IPS-18c (cell line): ENCODE data around the gene STAU1.
"Not testable (repeated sequence)": the region's sequence is repeated elsewhere in the genome, so short reads cannot be mapped to it uniquely, and the experiment has no call there.

Experiments
- H3K4me3 ChIP-seq: 2 replicates; pipeline ENCODE4 v1.7.0; 2013; ENCODE audit warnings: low read depth, mild to moderate bottlenecking, low read length, moderate library complexity; ENCODE audit not compliant: insufficient read depth
- H3K9me3 ChIP-seq: one replicate; pipeline ENCODE4 v1.6.1; 2013; ENCODE audit warnings: mild to moderate bottlenecking, low read length, moderate library complexity; ENCODE audit not compliant: control insufficient read depth, insufficient read depth

STAU1 gene

DNA sequence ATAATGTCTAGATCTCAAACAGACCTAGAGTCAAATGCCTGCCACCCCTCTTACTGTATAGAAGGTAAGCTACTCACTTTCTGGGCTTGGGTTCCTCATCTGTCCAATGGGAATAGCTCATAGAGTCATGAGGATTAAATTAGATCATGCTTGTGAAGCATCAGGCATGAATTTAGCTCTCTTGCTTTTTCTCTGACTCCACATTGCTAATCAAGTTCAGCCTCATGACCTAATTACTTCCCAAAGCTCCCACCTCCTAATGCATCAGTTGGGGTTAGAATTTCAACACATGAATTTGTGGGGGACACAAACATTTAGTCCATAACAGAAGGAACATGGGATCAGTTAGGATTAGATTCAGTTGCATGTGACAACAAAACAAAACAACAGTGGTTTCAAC is 26.4 kb upstream of the STAU1 start:
- Histone ChIP-seq H3K4me3 (no peak overlapping the region), H3K9me3 (no peaks in the 10 kb centered on the region)

- H3K4me3 ChIP-seq: no peak overlapping the region
- no peaks in the 10 kb centered on the region for H3K9me3 ChIP-seq
These were observed 22.6 kb upstream of the STAU1 start for GRCh38 chr20:49210757-49211110.

DNA sequence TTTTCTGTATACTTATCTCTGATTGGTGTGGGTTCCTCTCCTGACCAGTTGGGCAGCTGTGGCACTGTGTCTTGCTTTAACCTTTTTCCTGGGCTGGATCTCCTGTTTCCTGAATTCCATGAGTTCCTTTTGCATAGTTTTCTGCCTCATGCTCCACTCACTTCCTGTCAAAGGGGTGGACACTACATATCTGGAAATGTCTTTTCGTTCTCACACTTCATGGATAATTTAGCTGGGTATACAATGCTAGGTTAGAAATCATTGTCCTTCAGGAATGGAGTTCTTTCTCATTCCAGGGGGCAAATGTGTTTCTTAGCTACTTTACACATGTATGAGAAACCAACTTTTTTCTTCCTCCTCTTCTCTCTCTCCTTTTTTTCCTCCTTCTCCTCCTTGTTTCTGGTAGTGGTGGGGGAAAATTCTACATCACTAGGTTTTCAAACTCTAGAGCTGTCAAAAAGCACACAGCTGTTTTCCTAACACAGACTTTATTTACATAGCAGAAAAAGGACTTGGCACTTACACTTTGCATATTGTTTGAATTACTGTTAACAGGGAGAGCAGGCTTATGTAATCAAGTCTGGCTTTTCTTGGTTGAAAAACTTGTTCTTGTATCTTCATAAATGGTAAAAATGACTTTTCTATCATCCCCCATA is 22.1 kb upstream of the STAU1 start:
- Histone ChIP-seq H3K9me3 (no peaks in the 10 kb centered on the region), H3K4me3 (no peak overlapping the region)

DNA sequence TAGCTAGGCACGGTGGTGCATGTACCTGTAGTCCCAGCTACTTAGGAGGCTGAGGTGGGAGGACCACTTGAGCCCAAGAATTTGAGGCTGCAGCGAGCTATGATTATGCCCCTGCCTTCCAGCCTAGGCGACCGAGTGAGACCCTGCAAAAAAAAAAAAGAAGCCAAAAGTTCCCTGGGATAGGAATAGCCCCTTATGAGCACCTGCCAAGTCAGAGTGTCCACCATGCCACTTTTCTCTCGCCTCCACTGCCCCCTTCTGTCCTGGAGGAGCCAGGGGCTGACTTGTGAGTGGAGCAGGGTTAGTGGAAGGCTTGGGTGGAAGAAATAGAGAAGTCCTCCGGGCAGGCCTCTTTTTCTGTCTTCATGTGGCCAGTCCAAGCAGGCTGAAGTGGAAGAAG is 18.9 kb upstream of the STAU1 start:
- H3K4me3 ChIP-seq: no peak overlapping the region
- H3K9me3 ChIP-seq: no peaks in the 10 kb centered on the region

DNA sequence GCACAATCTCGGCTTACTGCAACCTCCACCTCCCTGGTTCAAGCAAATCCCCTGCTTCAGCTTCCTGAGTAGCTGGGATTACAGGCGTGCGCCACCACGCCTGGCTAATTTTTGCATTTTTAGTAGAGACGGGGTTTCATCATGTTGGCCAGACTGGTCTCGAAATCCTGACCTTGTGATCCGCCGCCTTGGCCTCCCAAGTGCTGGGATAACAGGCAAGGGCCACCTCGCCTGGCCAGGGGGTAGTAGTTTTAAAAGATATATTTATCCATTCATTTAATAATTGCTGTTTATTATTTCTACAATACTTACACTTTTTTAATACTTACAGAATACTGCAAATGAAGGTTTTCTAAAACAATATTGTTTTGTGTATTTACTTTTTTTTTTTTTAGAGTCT is 15.6 kb upstream of the STAU1 start:
- H3K4me3 ChIP-seq: no peak overlapping the region
- no peaks in the 10 kb centered on the region for H3K9me3 ChIP-seq

- H3K9me3 ChIP-seq: no peaks in the 10 kb centered on the region
- H3K4me3 ChIP-seq: no peak overlapping the region
These were observed 14.9 kb upstream of the STAU1 start for GRCh38 chr20:49203011-49203410.

- H3K9me3 ChIP-seq: no peaks in the 10 kb centered on the region
- no peak overlapping the region for H3K4me3 ChIP-seq
These were observed 11.7 kb upstream of the STAU1 start for GRCh38 chr20:49199729-49200293.

DNA sequence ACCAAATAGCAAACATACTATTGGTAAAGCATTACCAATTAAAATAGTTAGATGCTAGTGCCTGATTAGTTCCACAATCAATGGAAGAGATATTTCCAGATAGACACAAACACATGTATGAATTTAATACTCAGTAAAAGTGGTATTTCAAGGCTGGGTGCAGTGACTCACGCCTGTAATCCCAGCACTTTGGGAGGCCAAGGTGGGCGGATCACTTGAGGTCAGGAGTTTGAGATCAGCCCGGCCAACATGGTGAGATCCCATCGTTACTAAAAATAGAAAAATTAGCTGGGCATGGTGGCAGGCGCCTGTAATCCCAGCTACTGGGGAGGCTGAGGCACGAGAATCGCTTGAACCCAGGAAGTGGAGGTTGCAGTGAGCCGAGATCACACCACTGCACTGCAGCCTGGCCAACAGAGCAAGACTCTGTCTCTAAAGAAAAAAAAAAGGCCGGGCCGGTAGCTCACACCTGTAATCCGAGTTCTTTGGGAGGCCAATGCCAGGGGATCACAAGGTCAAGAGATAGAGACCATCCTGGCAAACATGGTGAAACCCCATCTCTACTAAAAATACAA is 4.9 kb upstream of the STAU1 start:
- not testable (repeated sequence) for H3K9me3 ChIP-seq, H3K4me3 ChIP-seq

- Histone ChIP-seq H3K4me3 (peak overlapping the region; percentile 86), H3K9me3 (no peaks in the 10 kb centered on the region)
These were observed 744 bp downstream of the STAU1 start for GRCh38 chr20:49187330-49187850.

DNA sequence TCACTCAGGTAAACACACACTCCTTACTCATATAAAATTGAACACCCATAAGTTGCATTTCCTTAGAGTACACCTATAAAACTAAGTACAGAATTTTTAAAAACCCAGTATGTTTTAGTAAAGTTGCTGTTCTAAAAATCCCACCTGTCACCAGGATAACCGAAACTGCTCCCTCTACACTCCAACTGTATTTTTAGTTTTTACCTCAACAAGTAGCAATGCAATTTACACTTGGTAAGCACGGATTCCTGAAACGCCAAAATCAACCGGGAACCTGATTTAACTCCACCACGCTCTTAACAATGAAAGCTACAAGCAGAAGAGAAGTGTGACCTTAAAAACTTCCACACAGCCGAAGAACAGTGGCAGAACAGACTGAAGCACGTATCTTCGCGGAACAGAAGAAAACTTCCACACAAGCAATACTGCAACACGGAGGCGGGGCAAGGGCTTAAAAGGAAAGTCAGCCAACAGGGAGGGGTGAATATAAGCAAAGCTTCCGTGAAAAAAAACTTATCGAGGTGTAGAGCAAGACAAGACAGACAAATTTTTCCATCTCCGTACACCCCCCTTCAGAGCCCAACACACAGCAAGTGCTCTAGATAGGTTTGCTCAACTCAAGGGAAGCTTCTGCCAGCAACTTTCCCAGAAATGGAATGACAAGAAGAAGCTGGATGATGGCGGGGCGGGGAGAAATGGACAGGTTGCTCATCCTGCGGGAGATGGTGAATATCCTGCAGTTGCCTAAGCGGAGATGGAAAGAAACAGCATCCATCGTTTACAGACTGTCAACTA is 1.4 kb downstream of the STAU1 start:
- H3K9me3 ChIP-seq: no peaks in the 10 kb centered on the region
- peak overlapping the region; percentile 86 for H3K4me3 ChIP-seq

DNA sequence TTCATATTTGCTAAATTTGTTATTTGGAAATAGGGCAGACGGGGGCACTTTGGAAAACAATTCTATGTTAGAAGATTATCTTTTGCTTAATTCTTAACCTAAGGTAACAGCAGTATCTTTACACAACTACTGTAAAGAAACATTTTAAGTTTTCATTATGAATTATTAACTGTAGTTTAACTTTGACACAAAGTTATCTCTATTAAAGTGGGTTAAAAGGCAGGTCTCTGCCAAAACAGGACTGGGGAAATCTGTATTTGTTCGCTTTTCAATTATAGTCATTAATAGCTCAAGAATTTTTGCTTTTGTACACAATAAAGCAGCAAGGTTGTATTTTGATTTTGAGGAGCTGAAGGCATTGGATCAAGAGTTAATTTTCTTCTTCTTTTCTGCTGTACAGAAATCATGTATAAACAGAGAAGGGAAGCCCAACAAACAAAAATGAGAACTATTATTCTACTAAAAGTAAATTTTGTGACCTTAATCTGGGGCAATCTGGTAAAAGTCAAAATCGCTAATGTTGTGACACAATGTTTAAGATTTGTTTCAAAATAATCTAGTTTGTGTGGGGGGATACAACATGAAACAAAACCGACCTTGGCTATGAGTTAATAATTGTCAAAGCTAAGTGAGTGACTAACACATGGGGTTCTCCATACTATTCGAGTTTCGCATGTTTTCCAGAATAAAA is 2.9 kb downstream of the STAU1 start:
- no peak overlapping the region for H3K4me3 ChIP-seq
- no peaks in the 10 kb centered on the region for H3K9me3 ChIP-seq

GRCh38 chr20:49184691-49185070 is 3.5 kb downstream of the STAU1 start:
- Histone ChIP-seq H3K4me3 (no peak overlapping the region), H3K9me3 (no peaks in the 10 kb centered on the region)

- H3K4me3 ChIP-seq, H3K9me3 ChIP-seq: not testable (repeated sequence)
These were observed 4.0 kb downstream of the STAU1 start for GRCh38 chr20:49184084-49184501.

DNA sequence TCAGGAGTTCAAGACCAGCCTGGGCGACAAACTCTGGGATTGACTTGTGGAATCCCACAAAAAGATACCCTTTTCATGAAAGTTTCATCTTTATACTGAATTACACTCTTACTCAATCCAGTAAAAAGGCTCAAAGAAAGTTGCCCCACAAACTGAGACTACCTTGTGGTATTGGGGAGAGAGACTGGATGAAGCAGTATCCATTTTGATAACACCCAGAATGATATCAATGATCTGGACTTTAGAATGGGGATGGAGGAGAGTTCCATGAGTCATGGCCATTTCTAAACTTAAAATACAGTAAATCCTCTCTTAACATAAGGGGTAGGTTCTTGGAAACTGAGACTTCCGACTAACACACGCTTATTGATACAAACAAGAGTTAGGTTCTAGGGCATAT is 4.7 kb downstream of the STAU1 start:
- Histone ChIP-seq H3K4me3 (no peak overlapping the region), H3K9me3 (no peaks in the 10 kb centered on the region)

GRCh38 chr20:49181265-49181877 is 6.8 kb downstream of the STAU1 start:
- no peak overlapping the region for H3K4me3 ChIP-seq
- H3K9me3 ChIP-seq: no peaks in the 10 kb centered on the region

- no peak overlapping the region; the same call in 1 of the 2 replicates for H3K4me3 ChIP-seq
- no peaks in the 10 kb centered on the region for H3K9me3 ChIP-seq
These were observed 8.5 kb downstream of the STAU1 start for GRCh38 chr20:49179368-49180277.
